GM12878 (cell line): ENCODE data around the gene EPHA7. TPM values are rescaled to one million over a fixed set of nuclear protein-coding genes. Genes with fewer than 3 reads are reported as not detected.

Experiments
- ATAC-seq: fragments of 200-7000 bp; cut with Tn5 transposase; 3 replicates; pipeline ENCODE4 v1.9.1; 2020; ENCODE audit warnings: mild to moderate bottlenecking, moderate library complexity
- BruUV-seq: library from RNA; stranded (reverse); fragments of 400-500 nt; replicated peaks from 2 replicates; lab custom pipeline; 2021; lab: Mats Ljungman, UMichigan
- CTCF ChIA-PET: fragments of 300-600 bp; sonication (Branson Sonifier 250); formaldehyde crosslinking; extraction: SDS; loops from one replicate; lab custom pipeline; 2021; ENCODE audit warnings: inconsistent platforms; lab: Yijun Ruan, JAX
- POLR2A ChIA-PET: fragments of 350-600 bp; formaldehyde crosslinking; extraction: SDS; loops from one replicate; lab custom pipeline; 2021; ENCODE audit warnings: inconsistent platforms; lab: Charles Lee
- RAD21 ChIA-PET: fragments of 300-600 bp; sonication (Branson Sonifier 250); formaldehyde crosslinking; loops from one replicate; lab custom pipeline; 2023; ENCODE audit warnings: antibody characterized with exemption; ENCODE audit not compliant: unreplicated experiment; lab: Charles Lee
- SMC1A ChIA-PET: fragments of 300-600 bp; sonication (Branson Sonifier 250); formaldehyde crosslinking; loops from one replicate; lab custom pipeline; 2023; ENCODE audit not compliant: unreplicated experiment, uncharacterized antibody; lab: Charles Lee
- DNase-seq: peaks from one replicate; pipeline ENCODE4 v3.0.0-alpha.2; 2011; ENCODE audit warnings: low read depth, low spot score
- FAIRE-seq: peaks from 3 replicates; lab custom pipeline; 2011; peaks lifted over from hg19 to GRCh38; lab: Jason Lieb, UNC
- H2AFZ ChIP-seq: 2 replicates; pipeline ENCODE4 v1.6.0; 2011; ENCODE audit warnings: low read depth, low read length, control low read depth; ENCODE audit not compliant: control insufficient read depth
- H3K27ac ChIP-seq: 2 replicates; pipeline ENCODE4 v1.5.1; 2011; ENCODE audit warnings: control low read depth; ENCODE audit not compliant: control insufficient read depth, insufficient read depth
- H3K27me3 ChIP-seq, 2 experiments: replicated peaks in 1 of 2; 2 replicates each; pipeline versions ENCODE4 v1.6.0 to v1.6.1; 2011; ENCODE audit warnings: low read length in 1 of 2; ENCODE audit not compliant: control insufficient read depth in 2 of 2, insufficient read depth in 2 of 2
- H3K36me3 ChIP-seq, 2 experiments: 2 replicates each; pipeline ENCODE4 v1.5.1; 2011; ENCODE audit warnings: low read length in 1 of 2; ENCODE audit not compliant: control insufficient read depth in 2 of 2, insufficient read depth in 2 of 2
- H3K4me1 ChIP-seq: 2 replicates; pipeline ENCODE4 v1.6.1; 2011; ENCODE audit warnings: mild to moderate bottlenecking, low read length, moderate library complexity, mixed read lengths; ENCODE audit not compliant: control insufficient read depth, insufficient read depth
- H3K4me2 ChIP-seq: 2 replicates; pipeline ENCODE4 v1.6.0; 2011; ENCODE audit warnings: control low read depth; ENCODE audit not compliant: control insufficient read depth, insufficient read depth
- H3K4me3 ChIP-seq: fragments of 200-600 bp; sonication (generic); 2 replicates; pipeline ENCODE4 v1.5.1; 2016
- H3K79me2 ChIP-seq: 2 replicates; pipeline ENCODE4 v1.6.0; 2011; ENCODE audit warnings: low read length; ENCODE audit not compliant: control insufficient read depth, insufficient read depth
- H3K9ac ChIP-seq: 2 replicates; pipeline ENCODE4 v1.8.0; 2011; ENCODE audit warnings: low read length, control low read depth, mixed read lengths; ENCODE audit not compliant: control insufficient read depth, insufficient read depth
- H3K9me3 ChIP-seq: replicated peaks from 3 replicates; pipeline ENCODE4 v1.5.1; 2011; ENCODE audit warnings: mild to moderate bottlenecking, low read length; ENCODE audit not compliant: control insufficient read depth, insufficient read depth
- H4K20me1 ChIP-seq: 2 replicates; pipeline ENCODE4 v1.6.0; 2011; ENCODE audit not compliant: control insufficient read depth, insufficient read depth
- ATF7 ChIP-seq: fragments of 450-650 bp; IDR thresholded peaks from 2 replicates; pipeline ENCODE4 v1.6.1; 2016; ENCODE audit warnings: low read depth, mild to moderate bottlenecking
- BACH1 ChIP-seq: fragments of 450-650 bp; IDR thresholded peaks from 2 replicates; pipeline ENCODE4 v1.6.1; 2017; ENCODE audit warnings: mild to moderate bottlenecking, borderline replicate concordance
- CREM ChIP-seq: IDR thresholded peaks from 2 replicates; pipeline ENCODE4 v1.6.1; 2014; ENCODE audit warnings: antibody characterized with exemption, low read depth
- DPF2 ChIP-seq: fragments of 450-650 bp; IDR thresholded peaks from 2 replicates; pipeline ENCODE4 v1.6.1; 2017; ENCODE audit warnings: mild to moderate bottlenecking
- EGR1 ChIP-seq, 2 experiments: IDR thresholded peaks; 1 replicate in 1 of 2; 2 replicates in 1 of 2; pipeline ENCODE4 v1.6.1; 2011 to 2012; ENCODE audit warnings: low read depth in 2 of 2, low read length in 2 of 2, borderline replicate concordance in 1 of 2, mild to moderate bottlenecking in 1 of 2, moderate library complexity in 1 of 2
- ETV6 ChIP-seq, 2 experiments: fragments of 450-650 bp in 1 of 2; IDR thresholded peaks in 1 of 2; conservative IDR thresholded peaks in 1 of 2; 2 replicates each; pipeline ENCODE4 v1.6.1; 2014; ENCODE audit warnings: antibody characterized with exemption in 1 of 2, borderline replicate concordance in 1 of 2, low read depth in 1 of 2, mild to moderate bottlenecking in 1 of 2, moderate library complexity in 1 of 2
- IKZF1 ChIP-seq: fragments of 450-650 bp; conservative IDR thresholded peaks from 2 replicates; pipeline ENCODE4 v1.6.1; 2017; ENCODE audit warnings: antibody characterized with exemption, mild to moderate bottlenecking
- MYB ChIP-seq: fragments of 150-350 bp; IDR thresholded peaks from 2 replicates; pipeline ENCODE4 v1.6.1; 2014; ENCODE audit warnings: mild to moderate bottlenecking, low read depth, low read length, borderline replicate concordance
- NFXL1 ChIP-seq: fragments of 450-650 bp; IDR thresholded peaks from 2 replicates; pipeline ENCODE4 v1.6.1; 2017; ENCODE audit warnings: antibody characterized with exemption, mild to moderate bottlenecking, borderline replicate concordance
- NRF1 ChIP-seq: conservative IDR thresholded peaks from 2 replicates; pipeline ENCODE4 v1.6.1; 2011; ENCODE audit warnings: mild to moderate bottlenecking, low read depth, low read length, improper control_type of control experiment
- RUNX3 ChIP-seq: IDR thresholded peaks from 2 replicates; pipeline ENCODE4 v1.6.1; 2012; ENCODE audit warnings: low read length, inconsistent platforms
- SIN3A ChIP-seq: IDR thresholded peaks from 2 replicates; pipeline ENCODE4 v1.6.1; 2012; ENCODE audit warnings: low read depth, low read length, improper control_type of control experiment
- SMAD1 ChIP-seq: fragments of 450-650 bp; IDR thresholded peaks from 2 replicates; pipeline ENCODE4 v1.6.1; 2018; ENCODE audit warnings: mild to moderate bottlenecking, low read depth; ENCODE audit not compliant: partially characterized antibody
- WGBS: methylation state at CpG from one replicate; pipeline ENCODE4 v1.1.6; 2016; ENCODE audit warnings: low lambda C conversion rate; ENCODE audit not compliant: insufficient replicate concordance, insufficient coverage; ENCODE audit errors: missing lambda C conversion rate; 5-methylcytosine and 5-hydroxymethylcytosine counted together
- in situ Hi-C: fragments of 300-500 bp; cut with MboI; formaldehyde crosslinking; loops from 9 replicates; pipeline ENCODE4 v1.14.3; 2018; ENCODE audit warnings: mixed read lengths
- intact Hi-C: fragments of 100-400 bp; cut with micrococcal nuclease; formaldehyde crosslinking; loops from one replicate; pipeline ENCODE4 v1.14.2; 2022; ENCODE audit not compliant: unreplicated experiment
- polyA plus RNA-seq, 11 experiments: library from polyadenylated mRNA; depleted of rRNA in 4 of 11; unstranded in 6 of 11; stranded (reverse) in 5 of 11; fragments of >200 nt; fragmentation: Nextera tagmentation in 4 of 11; fragmentation: Illumina TruSeq in 1 of 11; extraction: Ambion mirVana in 4 of 11; extraction: Trizol in 1 of 11; gene quantifications; 1 replicate in 1 of 11; 2 replicates in 10 of 11; pipeline versions ENCODE4 v1.2.1 to v1.2.3, GENCODE V29; 2011 to 2016; ENCODE audit warnings: inconsistent platforms in 2 of 11, missing spikeins in 2 of 11, low read depth in 1 of 11
- total RNA-seq, 4 experiments: library from RNA; depleted of rRNA in 3 of 4; stranded (reverse); fragments of >200 nt in 3 of 4; fragmentation: Illumina TruSeq in 1 of 4; extraction: Trizol in 1 of 4; gene quantifications; 2 replicates each; pipeline versions ENCODE4 v1.2.1 to v1.2.3, GENCODE V29; 2013 to 2021
- TF ChIP-seq, protein P1 (sequence below): fragments of 450-650 bp; IDR thresholded peaks from 2 replicates; pipeline ENCODE4 v1.6.1; 2017; ENCODE audit warnings: mild to moderate bottlenecking, moderate library complexity
- TF ChIP-seq, protein P2 (sequence below): IDR thresholded peaks from 2 replicates; pipeline ENCODE4 v1.6.1; 2011; ENCODE audit warnings: low read depth, mild to moderate bottlenecking, low read length, moderate library complexity, borderline replicate concordance; ENCODE audit errors: extremely low read depth

The EPHA7 gene
- total and polyA plus RNA-seq, 10 of the 15 experiments (the other 5 are each of a cell fraction or from before 2014, with no cell fraction given): not detected

DNA sequence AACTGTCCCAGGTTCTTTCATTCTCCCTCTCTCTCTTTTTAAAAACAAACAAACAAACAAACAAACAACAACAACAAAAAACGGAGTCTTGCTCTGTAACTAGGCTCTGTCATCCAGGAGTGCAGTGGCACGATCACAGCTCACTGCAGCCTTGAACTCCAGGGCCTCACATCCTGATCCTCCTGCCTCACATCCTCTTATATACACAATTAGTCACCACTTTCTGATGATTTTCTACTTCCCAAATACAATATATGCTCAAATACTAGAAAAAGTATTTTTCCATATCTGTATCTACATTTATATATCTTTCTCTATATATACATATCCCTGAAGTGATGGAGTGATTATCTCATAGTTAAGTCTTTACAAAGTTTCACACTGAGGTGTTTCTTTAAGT, 170.7 kb downstream of the EPHA7 start:
- ATAC-seq (no peak), FAIRE-seq (no peak), DNase-seq (no peak)
- intact Hi-C loops: no loop called here
- Histone ChIP-seq H3K4me2 (no peak overlapping the region), H3K79me2 (no peaks in the 10 kb centered on the region), H3K4me3 (no peak overlapping the region), H2AFZ (no peak overlapping the region), H3K27ac (no peak overlapping the region), H3K4me1 (no peaks in the 10 kb centered on the region), H3K27me3 (no peaks in the 10 kb centered on the region), H3K9me3 (no peaks in the 10 kb centered on the region), H3K9ac (no peak overlapping the region), H3K36me3 (no peaks in the 10 kb centered on the region), H4K20me1 (no peaks in the 10 kb centered on the region)
- TF ChIP-seq DPF2 (no peak), SIN3A (no peak), NRF1 (no peak), ATF7 (no peak), EGR1 (IDR thresholded peaks at IDR 0.05; ENCODE audit: borderline replicate concordance in 1 of 2, low read depth in 2 of 2, low read length in 2 of 2) (no peak), NFXL1 (no peak), SMAD1 (no peak), ETV6 (conservative IDR thresholded peaks at IDR 0.05 in 1 of 2, IDR thresholded peaks at IDR 0.05 in 1 of 2; ENCODE audit: borderline replicate concordance in 1 of 2, low read depth in 1 of 2) (no peak), RUNX3 (no peak), CREM (no peak), IKZF1 (no peak), BACH1 (no peak), MYB (no peak)
- TF ChIP-seq, protein P1, sequence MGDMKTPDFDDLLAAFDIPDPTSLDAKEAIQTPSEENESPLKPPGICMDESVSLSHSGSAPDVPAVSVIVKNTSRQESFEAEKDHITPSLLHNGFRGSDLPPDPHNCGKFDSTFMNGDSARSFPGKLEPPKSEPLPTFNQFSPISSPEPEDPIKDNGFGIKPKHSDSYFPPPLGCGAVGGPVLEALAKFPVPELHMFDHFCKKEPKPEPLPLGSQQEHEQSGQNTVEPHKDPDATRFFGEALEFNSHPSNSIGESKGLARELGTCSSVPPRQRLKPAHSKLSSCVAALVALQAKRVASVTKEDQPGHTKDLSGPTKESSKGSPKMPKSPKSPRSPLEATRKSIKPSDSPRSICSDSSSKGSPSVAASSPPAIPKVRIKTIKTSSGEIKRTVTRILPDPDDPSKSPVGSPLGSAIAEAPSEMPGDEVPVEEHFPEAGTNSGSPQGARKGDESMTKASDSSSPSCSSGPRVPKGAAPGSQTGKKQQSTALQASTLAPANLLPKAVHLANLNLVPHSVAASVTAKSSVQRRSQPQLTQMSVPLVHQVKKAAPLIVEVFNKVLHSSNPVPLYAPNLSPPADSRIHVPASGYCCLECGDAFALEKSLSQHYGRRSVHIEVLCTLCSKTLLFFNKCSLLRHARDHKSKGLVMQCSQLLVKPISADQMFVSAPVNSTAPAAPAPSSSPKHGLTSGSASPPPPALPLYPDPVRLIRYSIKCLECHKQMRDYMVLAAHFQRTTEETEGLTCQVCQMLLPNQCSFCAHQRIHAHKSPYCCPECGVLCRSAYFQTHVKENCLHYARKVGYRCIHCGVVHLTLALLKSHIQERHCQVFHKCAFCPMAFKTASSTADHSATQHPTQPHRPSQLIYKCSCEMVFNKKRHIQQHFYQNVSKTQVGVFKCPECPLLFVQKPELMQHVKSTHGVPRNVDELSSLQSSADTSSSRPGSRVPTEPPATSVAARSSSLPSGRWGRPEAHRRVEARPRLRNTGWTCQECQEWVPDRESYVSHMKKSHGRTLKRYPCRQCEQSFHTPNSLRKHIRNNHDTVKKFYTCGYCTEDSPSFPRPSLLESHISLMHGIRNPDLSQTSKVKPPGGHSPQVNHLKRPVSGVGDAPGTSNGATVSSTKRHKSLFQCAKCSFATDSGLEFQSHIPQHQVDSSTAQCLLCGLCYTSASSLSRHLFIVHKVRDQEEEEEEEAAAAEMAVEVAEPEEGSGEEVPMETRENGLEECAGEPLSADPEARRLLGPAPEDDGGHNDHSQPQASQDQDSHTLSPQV: no peak
- TF ChIP-seq, protein P2, sequence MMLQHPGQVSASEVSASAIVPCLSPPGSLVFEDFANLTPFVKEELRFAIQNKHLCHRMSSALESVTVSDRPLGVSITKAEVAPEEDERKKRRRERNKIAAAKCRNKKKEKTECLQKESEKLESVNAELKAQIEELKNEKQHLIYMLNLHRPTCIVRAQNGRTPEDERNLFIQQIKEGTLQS: no peak
- ChIA-PET SMC1A (no interaction called here), RAD21 (no interaction called here), POLR2A (no interaction called here), CTCF (no interaction called here)
- WGBS: 0% methylated on average over 2 of the region's 2 CpGs
- no TSS peak for BruUV-seq
- in situ Hi-C loops: no loop called here
